HUES64 (cell line): ENCODE data around the gene AP1B1.
A peak's percentile ranks its signal among the peaks of the same experiment; 100 is the strongest.

ENCODE experiments used
- H3K27ac ChIP-seq: 2 replicates; pipeline ENCODE4 v1.7.0; 2013; ENCODE audit warnings: low read depth, low read length, inconsistent platforms
- H3K27me3 ChIP-seq: 2 replicates; pipeline ENCODE4 v1.6.1; 2013; ENCODE audit warnings: mild to moderate bottlenecking, low read length; ENCODE audit not compliant: insufficient read depth
- H3K36me3 ChIP-seq: 2 replicates; pipeline ENCODE4 v1.6.1; 2013; ENCODE audit warnings: mild to moderate bottlenecking, low read length; ENCODE audit not compliant: insufficient read depth
- H3K4me1 ChIP-seq: 2 replicates; pipeline ENCODE4 v1.6.1; 2013; ENCODE audit warnings: mild to moderate bottlenecking, low read length, moderate library complexity; ENCODE audit not compliant: insufficient read depth
- H3K4me3 ChIP-seq: 2 replicates; pipeline ENCODE4 v1.5.1; 2013; ENCODE audit warnings: mild to moderate bottlenecking, low read length, moderate library complexity
- H3K9ac ChIP-seq: 2 replicates; pipeline ENCODE4 v1.6.1; 2013; ENCODE audit warnings: mild to moderate bottlenecking, low read depth, low read length
- H3K9me3 ChIP-seq: 2 replicates; pipeline ENCODE4 v1.6.1; 2013; ENCODE audit warnings: low read depth, low read length; ENCODE audit not compliant: insufficient read depth
- WGBS: fragments of 150-250, 120-280 bp; methylation state at CpG from one replicate; pipeline ENCODE4 v1.1.7; 2013; ENCODE audit warnings: missing lambda C conversion rate; 5-methylcytosine and 5-hydroxymethylcytosine counted together

The AP1B1 gene

DNA sequence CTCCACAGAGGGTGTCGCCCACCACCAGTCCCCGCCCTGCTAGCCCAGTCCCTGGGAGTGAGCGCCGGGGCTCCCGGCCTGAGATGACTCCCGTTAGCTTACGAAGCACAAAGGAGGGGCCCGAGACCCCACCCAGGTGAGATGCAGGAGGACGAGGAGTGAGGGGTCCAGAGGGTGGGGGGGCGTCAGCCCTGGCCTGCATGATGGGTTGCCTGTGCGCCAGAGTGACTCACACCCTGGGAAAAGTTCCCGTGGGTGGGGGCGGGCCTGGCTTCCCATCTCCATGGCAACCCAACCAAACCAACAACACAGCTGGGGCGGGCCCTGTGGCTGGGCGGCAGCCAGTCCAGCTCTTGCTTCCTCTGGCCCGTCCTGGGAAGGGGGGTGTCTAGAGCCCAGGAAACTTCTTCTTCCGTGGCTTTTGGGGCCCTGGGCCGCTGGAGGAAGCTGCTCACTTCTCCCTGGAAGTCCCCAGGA, 77.5 kb downstream of the AP1B1 start:
- H3K9me3 ChIP-seq: no peaks in the 10 kb centered on the region
- no peak overlapping the region for H3K9ac ChIP-seq
- peaks cover 15% of the 10 kb centered on the region for H3K4me1 ChIP-seq
- H3K36me3 ChIP-seq: no peaks in the 10 kb centered on the region
- no peak overlapping the region for H3K4me3 ChIP-seq
- 44% methylated on average over 18 of the region's 18 CpGs for WGBS
- no peak overlapping the region for H3K27ac ChIP-seq
- H3K27me3 ChIP-seq: peaks cover 35% of the 10 kb centered on the region

DNA sequence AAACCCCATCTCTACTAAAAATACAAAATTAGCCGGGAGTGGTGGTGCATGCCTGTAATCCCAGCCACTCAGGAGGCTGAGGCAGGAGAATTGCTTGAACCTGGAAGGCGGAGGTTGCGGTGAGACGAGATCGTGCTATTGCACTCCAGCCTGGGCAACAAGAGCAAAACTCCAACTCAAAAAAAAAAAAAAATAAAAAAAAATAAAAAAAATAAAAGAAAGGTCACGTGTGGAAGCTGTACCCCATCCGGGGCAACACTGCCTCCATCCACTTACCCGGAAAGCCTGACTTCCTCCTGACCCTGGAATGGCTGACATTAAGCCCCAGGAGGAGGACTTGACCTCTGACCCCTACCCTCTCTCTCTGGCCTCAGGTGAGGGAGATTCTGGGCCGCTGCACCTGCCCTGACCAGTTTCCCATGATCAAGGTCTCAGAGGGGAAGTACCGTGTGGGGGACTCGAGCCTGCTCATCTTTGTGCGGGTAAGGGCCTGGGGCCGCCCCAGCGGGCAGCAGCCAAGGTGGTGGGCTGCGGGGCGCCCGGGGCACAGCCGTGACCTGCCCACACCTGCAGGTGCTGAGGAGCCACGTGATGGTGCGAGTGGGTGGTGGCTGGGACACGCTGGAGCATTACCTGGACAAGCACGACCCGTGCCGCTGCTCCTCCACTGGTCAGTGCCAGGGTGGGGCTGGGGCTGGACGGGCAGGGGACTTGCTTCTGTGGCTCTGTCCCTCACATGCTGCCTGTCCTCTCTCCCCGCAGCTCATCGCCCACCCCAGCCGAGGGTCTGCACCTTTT, 78.1 kb downstream of the AP1B1 start:
- peaks cover 17% of the 10 kb centered on the region for H3K4me1 ChIP-seq
- WGBS: 88% methylated on average over 28 of the region's 28 CpGs

DNA sequence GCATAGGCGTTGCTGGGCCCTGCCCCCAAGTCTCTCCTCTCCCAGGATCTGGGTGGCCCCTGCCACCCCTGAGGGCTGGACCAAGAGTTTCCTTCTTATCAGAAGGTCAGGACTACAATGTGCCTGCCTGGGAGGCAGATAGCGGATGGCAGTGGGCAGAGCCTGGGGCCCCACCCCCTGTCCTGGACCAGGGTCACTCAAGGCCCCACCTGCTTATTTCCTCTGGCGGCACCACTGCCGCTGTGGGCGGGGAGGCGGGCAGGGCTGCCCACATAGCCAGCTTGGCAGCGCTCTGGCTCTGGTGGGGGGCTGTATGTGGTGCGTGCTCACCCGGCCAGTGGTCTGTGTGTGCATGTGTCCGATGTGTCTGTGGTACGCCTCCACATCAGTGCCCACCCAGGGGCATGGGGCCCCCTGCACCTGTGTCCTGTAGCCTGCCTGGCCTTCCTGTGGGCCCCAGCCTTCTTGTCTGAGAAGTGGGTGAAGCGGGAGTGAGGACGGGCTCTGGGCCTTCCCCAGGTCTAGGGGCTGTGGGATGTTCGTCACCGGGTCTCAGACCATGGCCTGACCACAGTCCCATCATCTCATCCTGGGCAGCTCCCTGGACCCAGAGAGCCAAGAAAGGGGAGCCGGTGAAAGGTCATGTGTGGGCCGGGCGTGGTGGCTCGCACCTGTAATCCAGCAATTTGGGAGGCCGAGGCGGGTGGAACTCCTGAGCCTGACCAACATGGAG, 78.9 kb downstream of the AP1B1 start:
- Histone ChIP-seq H3K27ac (no peak overlapping the region), H3K36me3 (no peaks in the 10 kb centered on the region), H3K9me3 (no peaks in the 10 kb centered on the region), H3K4me3 (no peak overlapping the region), H3K9ac (no peak overlapping the region), H3K4me1 (peaks cover 17% of the 10 kb centered on the region), H3K27me3 (peaks cover 21% of the 10 kb centered on the region)
- WGBS: 95% methylated on average over 21 of the region's 21 CpGs

More for the DNA sequence above, 78.1 kb downstream of the AP1B1 start:
- no peaks in the 10 kb centered on the region for H3K9me3 ChIP-seq
- H3K4me3 ChIP-seq: no peak overlapping the region
- no peak overlapping the region for H3K27ac ChIP-seq
- peaks cover 29% of the 10 kb centered on the region for H3K27me3 ChIP-seq
- no peak overlapping the region for H3K9ac ChIP-seq
- H3K36me3 ChIP-seq: no peaks in the 10 kb centered on the region

DNA sequence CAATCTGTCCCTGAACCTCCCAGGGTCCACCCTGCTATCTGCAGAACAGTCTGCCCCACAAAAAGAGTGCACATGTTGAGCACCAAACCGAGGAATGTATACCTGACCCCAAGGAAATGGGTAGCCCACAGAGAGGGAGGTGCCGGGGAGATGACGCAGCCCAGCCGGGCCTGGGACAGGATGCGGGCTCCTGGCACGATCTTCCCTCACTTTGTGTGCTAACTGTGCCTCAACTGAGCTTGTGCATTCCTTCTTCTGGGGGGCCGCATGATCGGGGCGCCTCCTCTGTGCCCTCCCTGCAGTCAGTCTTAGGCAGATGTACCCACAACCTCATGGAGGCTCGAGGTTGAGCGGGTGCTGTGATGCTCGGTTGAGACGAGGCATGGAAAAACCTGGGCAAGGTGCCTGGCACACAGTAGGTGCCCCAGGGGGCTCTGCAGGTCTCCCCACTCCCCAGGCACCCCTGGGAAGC, 79.5 kb downstream of the AP1B1 start:
- peaks cover 12% of the 10 kb centered on the region for H3K4me1 ChIP-seq
- H3K4me3 ChIP-seq: no peak overlapping the region
- H3K36me3 ChIP-seq: no peaks in the 10 kb centered on the region
- 82% methylated on average over 13 of the region's 13 CpGs for WGBS
- no peak overlapping the region for H3K27ac ChIP-seq
- no peaks in the 10 kb centered on the region for H3K9me3 ChIP-seq
- peaks cover 14% of the 10 kb centered on the region for H3K27me3 ChIP-seq
- H3K9ac ChIP-seq: no peak overlapping the region

DNA sequence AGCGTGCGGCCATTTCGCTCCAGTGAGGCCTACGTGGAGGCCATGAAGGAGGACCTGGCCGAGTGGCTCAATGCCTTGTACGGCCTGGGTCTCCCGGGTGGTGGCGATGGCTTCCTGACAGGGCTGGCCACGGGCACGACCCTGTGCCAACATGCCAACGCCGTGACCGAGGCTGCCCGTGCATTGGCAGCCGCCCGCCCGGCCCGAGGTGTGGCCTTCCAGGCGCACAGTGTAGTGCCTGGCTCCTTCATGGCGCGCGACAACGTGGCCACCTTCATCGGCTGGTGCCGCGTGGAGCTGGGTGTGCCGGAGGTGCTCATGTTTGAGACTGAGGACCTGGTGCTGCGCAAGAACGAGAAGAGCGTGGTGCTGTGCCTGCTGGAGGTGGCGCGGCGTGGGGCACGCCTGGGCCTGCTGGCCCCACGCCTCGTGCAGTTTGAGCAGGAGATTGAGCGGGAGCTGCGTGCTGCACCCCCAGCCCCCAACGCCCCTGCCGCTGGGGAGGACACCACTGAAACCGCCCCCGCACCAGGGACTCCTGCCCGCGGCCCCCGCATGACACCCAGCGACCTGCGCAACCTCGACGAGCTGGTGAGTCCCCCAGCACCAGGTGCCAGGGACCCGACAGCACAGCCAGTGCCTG, 80.1 kb downstream of the AP1B1 start:
- no peak overlapping the region for H3K9ac ChIP-seq
- no peak overlapping the region for H3K4me3 ChIP-seq
- peaks cover 9% of the 10 kb centered on the region for H3K27me3 ChIP-seq
- peaks cover 9% of the 10 kb centered on the region for H3K4me1 ChIP-seq
- WGBS: 93% methylated on average over 50 of the region's 50 CpGs
- no peaks in the 10 kb centered on the region for H3K9me3 ChIP-seq
- H3K27ac ChIP-seq: no peak overlapping the region
- H3K36me3 ChIP-seq: no peaks in the 10 kb centered on the region

DNA sequence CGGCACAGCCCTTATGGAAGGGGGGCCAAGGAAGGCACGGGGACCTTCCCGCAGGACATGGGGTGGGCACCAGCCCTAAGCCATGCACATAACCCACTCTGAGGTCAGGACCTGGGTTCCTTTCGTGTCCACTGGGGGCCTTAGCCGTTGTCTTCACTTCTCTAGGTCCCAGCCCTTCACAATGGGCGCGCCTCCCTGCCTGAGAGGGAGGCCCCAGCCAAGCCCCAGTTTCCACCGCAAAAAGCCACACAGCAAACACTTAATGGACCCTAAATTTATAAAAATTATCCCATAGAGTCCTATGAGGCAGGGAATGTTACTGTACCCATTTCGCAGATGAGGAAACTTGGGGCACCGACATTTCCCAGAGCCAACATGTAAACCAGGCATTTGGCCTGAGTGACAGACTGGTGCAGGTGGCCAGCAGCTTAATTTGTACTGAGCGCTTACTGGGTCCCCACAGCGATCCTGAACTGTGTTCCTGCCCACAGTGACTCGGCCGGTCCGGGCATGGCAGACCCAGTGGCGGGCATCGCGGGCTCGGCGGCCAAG, 80.7 kb downstream of the AP1B1 start:
- Histone ChIP-seq H3K9me3 (no peaks in the 10 kb centered on the region), H3K9ac (peak overlapping the region; percentile 54), H3K4me3 (peak overlapping the region; percentile 57), H3K27me3 (peaks cover 3% of the 10 kb centered on the region), H3K4me1 (peaks cover 9% of the 10 kb centered on the region), H3K27ac (no peak overlapping the region; the same call in 1 of the 2 replicates), H3K36me3 (no peaks in the 10 kb centered on the region)
- WGBS: 81% methylated on average over 20 of the region's 20 CpGs

DNA sequence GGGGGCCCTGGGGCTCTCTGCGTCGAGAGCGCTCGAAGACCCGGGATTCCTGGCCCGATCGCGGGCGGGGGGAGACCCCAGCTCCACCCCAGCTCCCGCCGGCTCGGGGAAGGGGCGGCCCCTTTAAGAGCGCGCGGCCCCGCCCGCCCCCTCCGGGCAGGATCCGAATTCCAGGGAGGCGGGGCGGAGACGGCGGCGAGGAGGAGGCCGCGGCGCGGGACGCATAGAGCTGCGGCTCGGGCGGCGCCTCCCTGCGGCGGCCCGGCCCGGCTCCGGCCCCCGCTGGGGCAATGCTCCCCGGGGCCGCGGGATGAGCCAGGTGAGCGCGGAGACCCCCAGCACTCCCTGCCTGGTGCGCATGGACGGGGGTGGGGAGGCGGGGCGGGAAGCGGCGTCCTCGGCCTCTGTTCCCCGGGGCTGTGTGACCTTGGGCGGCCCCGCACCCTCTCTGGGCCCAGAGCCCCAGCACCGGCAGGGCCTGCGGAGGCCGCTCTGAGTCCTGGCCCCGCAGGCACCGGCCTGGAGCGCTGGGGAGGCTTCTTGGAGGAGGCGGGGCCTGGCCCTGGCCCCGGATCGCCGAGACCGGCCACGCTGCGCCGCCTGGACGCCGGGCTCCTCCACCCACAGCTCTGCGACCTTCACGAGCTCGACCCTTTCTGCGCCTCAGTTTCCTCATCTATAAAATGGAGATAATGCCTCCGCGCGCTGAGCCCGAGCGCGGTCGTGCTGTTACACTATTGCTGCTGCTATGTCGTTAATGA, 81.4 kb downstream of the AP1B1 start:
- Histone ChIP-seq H3K27me3 (peaks cover 3% of the 10 kb centered on the region; the same call in 1 of the 2 replicates), H3K36me3 (no peaks in the 10 kb centered on the region), H3K9me3 (no peaks in the 10 kb centered on the region), H3K4me1 (peaks cover 9% of the 10 kb centered on the region), H3K27ac (peak overlapping the region; percentile 96), H3K9ac (peak overlapping the region; percentile 54), H3K4me3 (peak overlapping the region; percentile 57)
- WGBS: 3% methylated on average over 83 of the region's 83 CpGs

DNA sequence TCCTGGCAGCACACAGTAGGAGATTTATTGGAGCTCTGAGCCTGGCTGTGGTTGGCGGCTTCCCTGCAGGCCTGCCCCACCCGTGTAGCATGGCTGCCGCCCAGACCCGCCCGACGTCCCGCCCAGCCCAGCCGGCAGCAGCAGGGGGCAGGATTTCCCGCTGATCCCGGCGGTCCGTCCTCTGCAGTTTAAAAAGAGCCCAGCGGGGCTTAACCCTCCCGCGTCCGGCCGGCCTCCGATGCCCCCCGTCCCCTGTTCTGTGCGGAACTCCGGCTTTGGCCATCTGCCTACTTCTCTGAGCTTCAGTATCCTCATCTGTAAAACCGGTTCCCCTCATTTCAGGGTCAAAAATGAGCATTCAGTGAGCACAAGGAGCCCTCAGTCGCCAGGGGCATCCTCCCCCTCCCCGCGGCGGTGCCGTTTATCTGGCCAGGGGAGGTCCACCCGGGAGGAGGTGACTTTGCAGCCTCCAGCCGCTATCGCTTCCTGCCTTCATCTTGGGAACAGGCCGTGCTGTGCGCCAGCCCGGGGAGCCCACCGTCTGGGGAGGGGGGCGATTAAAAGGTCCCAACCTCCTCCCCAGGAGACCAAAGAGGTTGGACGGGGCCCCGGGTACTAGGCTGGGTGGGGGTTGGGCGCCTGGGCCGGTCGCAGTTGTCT, 82.1 kb downstream of the AP1B1 start, which contains the start of gene GAS2L1:
TSS of gene GAS2L1 (plus strand) at position 476 of the 660 bp plus-strand sequence. CDS start 1,456 bp downstream, outside the sequence.
- no peaks in the 10 kb centered on the region for H3K36me3 ChIP-seq
- peaks cover 3% of the 10 kb centered on the region; the same call in 1 of the 2 replicates for H3K27me3 ChIP-seq
- peak within 1 kb of the TSS; percentile 96 for H3K27ac ChIP-seq
- no peaks in the 10 kb centered on the region for H3K9me3 ChIP-seq
- peak within 1 kb of the TSS; percentile 54 for H3K9ac ChIP-seq
- peak within 1 kb of the TSS; percentile 57 for H3K4me3 ChIP-seq
- WGBS: 1% methylated on average over 37 of the region's 40 CpGs
- peaks cover 9% of the 10 kb centered on the region for H3K4me1 ChIP-seq

DNA sequence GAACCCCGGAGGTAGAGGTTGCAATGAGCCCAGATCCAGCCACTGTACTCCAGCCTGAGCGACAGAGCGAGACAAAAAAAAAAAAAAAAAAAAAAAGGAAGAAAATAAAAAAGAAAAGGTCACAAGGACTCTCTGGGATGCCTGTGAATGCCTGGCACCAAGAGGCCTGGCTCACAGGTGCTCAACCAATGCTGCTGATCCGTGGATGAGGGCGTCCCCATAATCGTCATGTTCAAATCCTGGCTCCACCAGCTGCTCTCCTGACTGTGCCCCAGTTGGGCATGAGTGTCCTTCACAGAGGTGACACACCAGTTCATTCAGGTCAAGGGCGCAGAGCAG, 82.6 kb downstream of the AP1B1 start:
- H3K27me3 ChIP-seq: peaks cover 3% of the 10 kb centered on the region; the same call in 1 of the 2 replicates
- 53% methylated on average over 7 of the region's 7 CpGs for WGBS
- H3K4me1 ChIP-seq: peaks cover 5% of the 10 kb centered on the region
- H3K36me3 ChIP-seq: peaks cover 3% of the 10 kb centered on the region; the same call in 1 of the 2 replicates
- peak overlapping the region; percentile 96; the same call in 1 of the 2 replicates for H3K27ac ChIP-seq
- no peaks in the 10 kb centered on the region for H3K9me3 ChIP-seq
- H3K4me3 ChIP-seq: peak overlapping the region; percentile 57
- H3K9ac ChIP-seq: no peak overlapping the region
